Fibroblast of lung (primary cell): ENCODE data around the gene ARHGEF10L.

Experiments used
- CTCF ChIP-seq, 2 donors: IDR thresholded peaks in 1 of 2; conservative IDR thresholded peaks in 1 of 2; 1 replicate in 1 of 2; 2 replicates in 1 of 2; pipeline ENCODE4 v1.5.1; 2011 to 2012; ENCODE audit warnings: low read length in 2 of 2, control low read depth in 1 of 2, inconsistent platforms in 1 of 2, low read depth in 1 of 2, mild to moderate bottlenecking in 1 of 2
- EZH2 ChIP-seq: IDR thresholded peaks from 2 replicates; pipeline ENCODE4 v1.5.1; 2012; ENCODE audit warnings: low read length, control low read depth, mild to moderate bottlenecking; ENCODE audit errors: missing control alignments

DNA sequence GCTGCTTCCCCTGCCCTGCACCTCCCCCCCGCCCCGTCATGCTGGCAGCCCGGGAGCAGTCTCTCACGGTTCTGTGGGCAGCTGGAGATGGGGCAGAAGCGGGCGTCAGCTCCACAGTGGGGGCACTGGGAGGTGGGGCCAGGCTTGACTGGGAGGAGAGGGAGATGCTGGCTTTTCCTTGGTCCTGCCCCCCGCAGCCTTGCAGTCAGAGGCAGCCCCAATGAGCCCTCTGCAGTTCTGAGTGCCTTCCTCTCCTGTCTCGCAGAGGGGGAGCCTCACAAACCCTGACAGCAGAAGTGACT is 21.7 kb downstream of the ARHGEF10L start:
- TF ChIP-seq CTCF (conservative IDR thresholded peaks at IDR 0.05 in 1 of 2, IDR thresholded peaks at IDR 0.05 in 1 of 2; ENCODE audit: low read depth in 1 of 2, low read length in 2 of 2) (no peak), EZH2 (no peak)
